ENCODE measurements around the gene RSPH9.

The RSPH9 gene

DNA sequence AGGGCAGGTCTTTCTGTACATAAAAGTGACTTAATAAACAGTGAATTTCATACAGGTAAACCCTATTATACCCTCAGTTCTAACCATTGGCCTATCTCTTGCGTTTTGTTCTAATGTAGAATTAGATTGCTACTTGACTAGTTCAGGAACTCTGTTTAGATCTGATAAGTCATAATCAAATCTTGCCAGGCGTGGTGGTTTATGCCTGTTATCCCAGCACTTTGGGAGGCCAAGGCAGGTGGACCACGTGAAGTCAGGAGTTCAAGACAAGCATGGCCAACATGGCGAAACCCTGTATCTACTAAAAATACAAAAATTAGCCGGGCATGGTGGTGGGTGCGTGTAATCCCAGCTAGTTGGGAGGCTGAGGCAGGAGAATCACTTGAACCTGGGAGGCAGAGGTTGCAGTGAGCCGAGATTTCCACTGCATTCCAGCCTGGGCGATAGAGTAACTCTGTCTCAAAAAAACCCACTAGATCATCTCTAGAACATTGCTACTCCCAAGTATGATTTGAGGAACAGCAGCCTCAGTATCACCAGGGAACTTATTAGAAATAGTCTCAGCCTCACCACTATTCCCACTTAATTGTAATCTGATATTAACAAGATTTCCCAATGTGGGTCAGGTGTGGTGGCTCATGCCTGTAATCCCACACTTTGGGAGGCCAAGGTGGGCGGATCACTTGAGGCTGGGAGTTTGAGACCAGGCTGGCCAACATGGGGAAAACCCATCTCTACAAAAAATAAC lies 27.9 kb upstream of the RSPH9 start:
- Histone ChIP-seq H3K27ac (ENCODE audit: low read length) (no peak overlapping the region), H3K9me3 (ENCODE audit: control insufficient read depth in 2 of 2, low read length in 2 of 2) (no peaks in the 10 kb centered on the region), H3K4me3 (ENCODE audit: low read length in 2 of 2) (no peak overlapping the region), H3K27me3 (ENCODE audit: control insufficient read depth in 1 of 2, insufficient read depth in 2 of 2, low read length in 2 of 2) (no peaks in the 10 kb centered on the region), H3K4me1 (ENCODE audit: control insufficient read depth, insufficient read depth, low read length) (no peaks in the 10 kb centered on the region), H3K9ac (ENCODE audit: low read length in 2 of 2) (no peak overlapping the region), H3K36me3 (ENCODE audit: control insufficient read depth in 2 of 2, insufficient read depth in 2 of 2, low read length in 2 of 2) (peaks cover 25 to 33% of the 10 kb centered on the region in 2 donors)

DNA sequence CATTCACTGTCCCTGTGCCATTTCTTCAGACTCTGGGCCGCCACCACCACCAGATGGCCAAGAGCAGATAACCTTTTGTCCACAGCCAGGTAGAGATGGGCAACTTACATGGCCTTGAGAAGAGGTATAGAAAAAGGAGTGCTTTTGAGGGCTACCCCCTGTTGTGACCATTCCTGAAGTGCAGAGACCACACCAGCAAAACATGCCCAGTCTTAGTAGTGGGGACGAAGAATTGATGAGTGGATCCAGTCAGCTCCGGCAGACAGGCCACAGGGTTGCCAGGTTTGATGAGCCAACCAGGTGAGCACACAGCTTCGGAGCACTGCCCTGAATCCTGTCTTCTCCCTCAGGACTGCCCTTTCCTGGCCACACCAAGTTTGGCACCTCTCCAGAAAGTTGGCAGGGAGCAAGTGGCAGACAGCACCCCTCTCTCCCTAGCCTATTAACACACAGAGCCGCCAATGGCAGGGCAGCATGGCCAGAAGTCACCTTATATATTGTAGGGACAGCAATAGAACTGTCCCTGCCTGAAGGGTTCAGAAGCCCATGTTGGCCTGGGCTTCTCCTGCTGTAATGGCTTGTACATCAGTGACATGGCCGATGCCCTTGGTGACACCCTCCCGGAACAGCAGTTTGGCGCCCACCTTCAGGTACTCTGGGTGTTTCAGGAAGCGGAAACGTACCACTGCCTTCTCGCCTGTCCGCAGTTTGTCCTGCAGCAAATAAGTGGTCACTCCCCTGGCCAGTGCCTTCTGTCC lies 23.6 kb upstream of the RSPH9 start:
- Histone ChIP-seq H3K4me1 (ENCODE audit: control insufficient read depth, insufficient read depth, low read length) (peaks cover 3% of the 10 kb centered on the region), H3K36me3 (ENCODE audit: control insufficient read depth in 2 of 2, insufficient read depth in 2 of 2, low read length in 2 of 2) (peaks cover 49 to 55% of the 10 kb centered on the region in 2 donors), H3K27me3 (ENCODE audit: control insufficient read depth in 1 of 2, insufficient read depth in 2 of 2, low read length in 2 of 2) (no peaks in the 10 kb centered on the region), H3K4me3 (ENCODE audit: low read length in 2 of 2) (no peak overlapping the region), H3K27ac (ENCODE audit: low read length) (no peak overlapping the region), H3K9ac (ENCODE audit: low read length in 2 of 2) (peak overlapping the region in 1 of 2 donors; percentile 1), H3K9me3 (ENCODE audit: control insufficient read depth in 2 of 2, low read length in 2 of 2) (no peaks in the 10 kb centered on the region)

DNA sequence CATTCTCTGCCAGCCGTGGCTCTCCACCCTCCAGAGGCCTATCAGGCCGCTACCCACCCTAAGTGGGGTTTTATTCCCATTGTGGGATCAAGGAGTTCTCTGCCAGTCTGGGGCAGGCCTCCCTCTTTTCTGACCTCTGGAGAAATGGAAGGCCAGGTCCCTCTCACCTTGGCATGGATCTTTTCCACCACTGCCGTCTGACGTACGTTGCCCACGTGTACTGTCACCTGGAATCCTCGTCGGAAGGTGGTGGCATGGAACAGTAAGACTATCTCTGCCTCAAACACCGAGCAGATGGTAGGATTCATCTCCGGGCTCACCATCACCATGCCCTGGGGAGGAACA lies 23.0 kb upstream of the RSPH9 start:
- H3K27me3 ChIP-seq (ENCODE audit: control insufficient read depth in 1 of 2, insufficient read depth in 2 of 2, low read length in 2 of 2): no peaks in the 10 kb centered on the region
- no peaks in the 10 kb centered on the region for H3K9me3 ChIP-seq (ENCODE audit: control insufficient read depth in 2 of 2, low read length in 2 of 2)
- peaks cover 49 to 55% of the 10 kb centered on the region in 2 donors for H3K36me3 ChIP-seq (ENCODE audit: control insufficient read depth in 2 of 2, insufficient read depth in 2 of 2, low read length in 2 of 2)

DNA sequence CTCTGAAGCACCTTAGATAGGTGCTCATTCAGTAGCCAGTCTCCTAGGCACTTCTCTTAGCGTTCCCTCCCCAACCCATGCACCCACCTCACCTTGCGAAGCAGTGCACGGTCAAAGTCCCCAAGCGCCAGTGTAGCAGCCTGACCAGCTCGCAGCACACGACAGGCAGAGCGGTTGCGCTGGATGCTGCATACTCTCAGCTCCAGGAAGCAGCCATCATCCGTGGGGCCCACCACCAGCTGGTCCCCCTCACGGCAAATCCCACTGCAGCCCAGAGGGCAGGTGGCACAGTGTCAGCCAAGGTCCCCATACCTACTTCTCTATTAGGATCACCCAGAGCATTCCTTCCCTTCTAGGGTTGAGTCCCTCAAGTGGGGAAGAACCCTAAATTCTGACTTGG lies 22.3 kb upstream of the RSPH9 start:
- peaks cover 49 to 55% of the 10 kb centered on the region in 2 donors for H3K36me3 ChIP-seq (ENCODE audit: control insufficient read depth in 2 of 2, insufficient read depth in 2 of 2, low read length in 2 of 2)
- H3K9ac ChIP-seq (ENCODE audit: low read length in 2 of 2): no peak overlapping the region

More for the DNA sequence above, 23.0 kb upstream of the RSPH9 start:
- Histone ChIP-seq H3K4me3 (ENCODE audit: low read length in 2 of 2) (no peak overlapping the region), H3K27ac (ENCODE audit: low read length) (no peak overlapping the region), H3K9ac (ENCODE audit: low read length in 2 of 2) (no peak overlapping the region), H3K4me1 (ENCODE audit: control insufficient read depth, insufficient read depth, low read length) (peaks cover 4% of the 10 kb centered on the region)

DNA sequence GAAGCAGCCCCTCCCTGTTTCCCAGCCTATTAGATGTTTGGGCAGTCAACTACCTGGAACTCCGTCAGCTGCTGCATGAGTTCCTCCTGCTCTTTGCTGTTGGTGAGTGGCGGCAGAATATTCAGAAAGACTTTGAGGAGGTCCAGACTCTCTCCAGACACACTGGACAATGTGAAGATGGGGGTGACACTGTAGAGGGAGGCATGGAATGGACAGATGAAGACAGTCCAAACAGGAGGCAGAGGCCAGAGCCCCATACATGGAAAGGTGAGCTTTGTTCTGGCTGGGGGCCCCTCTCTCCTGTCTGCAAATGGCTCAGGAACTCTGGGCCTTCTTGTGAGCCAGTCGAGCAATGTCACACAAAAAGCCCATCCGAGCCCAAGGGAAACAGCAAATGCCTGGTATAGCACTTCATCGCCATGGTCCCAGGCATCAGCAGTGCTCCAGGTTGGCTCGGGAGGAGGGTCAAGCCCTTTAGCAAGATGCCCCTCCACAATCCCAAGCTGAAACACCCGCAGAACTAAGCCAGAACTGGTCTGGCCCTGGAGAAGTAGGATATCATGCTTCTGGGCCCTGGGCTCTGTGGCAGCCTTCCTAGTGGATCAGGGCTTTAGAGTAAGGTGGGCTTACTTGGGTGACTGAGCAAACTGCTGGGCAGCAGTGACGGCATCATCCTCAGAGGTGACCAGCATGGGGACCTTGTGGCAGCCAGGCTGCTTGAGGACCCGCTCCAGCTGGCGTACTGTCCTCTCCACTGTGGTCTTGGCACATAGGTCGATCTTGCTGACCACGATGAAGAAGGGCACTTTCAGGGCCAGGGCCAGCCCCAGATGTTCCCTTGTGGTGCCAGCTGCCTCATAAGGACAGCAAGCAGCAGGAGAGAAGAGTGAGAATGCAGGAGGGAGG lies 20.7 kb upstream of the RSPH9 start:
- H3K4me1 ChIP-seq (ENCODE audit: control insufficient read depth, insufficient read depth, low read length): peaks cover 16% of the 10 kb centered on the region
- no peak overlapping the region for H3K27ac ChIP-seq (ENCODE audit: low read length)
- H3K4me3 ChIP-seq (ENCODE audit: low read length in 2 of 2): no peak overlapping the region
- H3K27me3 ChIP-seq (ENCODE audit: control insufficient read depth in 1 of 2, insufficient read depth in 2 of 2, low read length in 2 of 2): no peaks in the 10 kb centered on the region
- H3K9me3 ChIP-seq (ENCODE audit: control insufficient read depth in 2 of 2, low read length in 2 of 2): no peaks in the 10 kb centered on the region
- H3K9ac ChIP-seq (ENCODE audit: low read length in 2 of 2): no peak overlapping the region
- peaks cover 49 to 55% of the 10 kb centered on the region in 2 donors for H3K36me3 ChIP-seq (ENCODE audit: control insufficient read depth in 2 of 2, insufficient read depth in 2 of 2, low read length in 2 of 2)

More for the DNA sequence above, 22.3 kb upstream of the RSPH9 start:
- Histone ChIP-seq H3K4me1 (ENCODE audit: control insufficient read depth, insufficient read depth, low read length) (peaks cover 12% of the 10 kb centered on the region), H3K4me3 (ENCODE audit: low read length in 2 of 2) (no peak overlapping the region), H3K27me3 (ENCODE audit: control insufficient read depth in 1 of 2, insufficient read depth in 2 of 2, low read length in 2 of 2) (no peaks in the 10 kb centered on the region), H3K27ac (ENCODE audit: low read length) (no peak overlapping the region), H3K9me3 (ENCODE audit: control insufficient read depth in 2 of 2, low read length in 2 of 2) (no peaks in the 10 kb centered on the region)

DNA sequence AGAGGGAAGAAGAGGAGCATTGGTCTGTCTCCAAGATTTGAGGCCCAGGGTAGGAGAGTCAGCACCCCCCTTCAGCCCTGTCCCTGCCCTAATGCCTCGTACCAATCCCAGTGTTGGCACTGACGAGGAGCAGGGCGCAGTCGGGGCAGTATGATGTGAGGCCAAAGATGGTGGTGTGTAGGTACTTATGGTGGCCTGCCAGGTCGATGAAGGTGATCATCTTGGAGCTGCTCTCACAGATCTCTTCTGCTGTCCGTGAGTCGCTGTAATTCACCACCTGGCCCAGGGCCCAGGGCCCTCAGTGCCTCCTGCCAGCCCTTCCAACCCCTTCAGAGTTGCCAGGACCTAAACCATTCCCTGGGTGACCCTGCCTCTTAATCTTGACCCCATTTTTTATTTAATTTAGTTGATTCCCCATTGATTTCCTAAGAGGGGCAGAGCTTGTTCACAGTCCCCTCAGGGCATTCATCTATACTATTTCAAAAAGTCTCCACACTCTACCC lies 20.0 kb upstream of the RSPH9 start:
- peaks cover 21% of the 10 kb centered on the region for H3K4me1 ChIP-seq (ENCODE audit: control insufficient read depth, insufficient read depth, low read length)
- H3K4me3 ChIP-seq (ENCODE audit: low read length in 2 of 2): no peak overlapping the region
- H3K27ac ChIP-seq (ENCODE audit: low read length): no peak overlapping the region
- H3K9ac ChIP-seq (ENCODE audit: low read length in 2 of 2): no peak overlapping the region
- no peaks in the 10 kb centered on the region for H3K9me3 ChIP-seq (ENCODE audit: control insufficient read depth in 2 of 2, low read length in 2 of 2)
- H3K36me3 ChIP-seq (ENCODE audit: control insufficient read depth in 2 of 2, insufficient read depth in 2 of 2, low read length in 2 of 2): peaks cover 49 to 55% of the 10 kb centered on the region in 2 donors
- no peaks in the 10 kb centered on the region for H3K27me3 ChIP-seq (ENCODE audit: control insufficient read depth in 1 of 2, insufficient read depth in 2 of 2, low read length in 2 of 2)

DNA sequence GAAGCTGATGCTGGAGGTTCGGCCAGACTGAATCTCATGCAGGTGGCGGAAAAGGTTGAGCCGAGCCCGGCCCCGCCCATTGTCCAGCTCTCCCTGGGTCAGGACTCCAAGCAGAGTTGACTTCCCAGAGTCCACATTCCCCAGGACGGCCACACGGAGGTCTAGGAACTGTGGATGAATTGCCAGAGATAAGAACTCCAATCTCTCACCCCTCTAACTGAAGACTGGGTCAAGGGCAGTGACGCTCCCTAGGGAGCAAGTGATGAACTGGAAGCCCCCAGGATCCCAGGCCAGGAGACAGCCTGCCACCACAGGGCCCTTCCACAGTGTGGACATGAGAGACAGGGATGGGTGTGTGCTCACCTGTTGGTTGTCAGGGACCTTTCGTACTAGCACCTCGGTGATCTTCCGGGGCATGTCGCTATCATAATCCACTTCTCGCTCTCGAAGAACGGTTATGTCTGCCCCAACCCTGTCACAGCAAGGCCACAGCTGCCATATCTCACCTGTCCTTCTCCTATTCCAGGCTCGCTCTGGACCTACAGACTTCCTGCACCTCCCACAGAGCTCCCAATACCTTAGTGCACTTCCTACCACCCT lies 19.3 kb upstream of the RSPH9 start:
- Histone ChIP-seq H3K9ac (ENCODE audit: low read length in 2 of 2) (no peak overlapping the region), H3K27me3 (ENCODE audit: control insufficient read depth in 1 of 2, insufficient read depth in 2 of 2, low read length in 2 of 2) (no peaks in the 10 kb centered on the region), H3K27ac (ENCODE audit: low read length) (no peak overlapping the region), H3K36me3 (ENCODE audit: control insufficient read depth in 2 of 2, insufficient read depth in 2 of 2, low read length in 2 of 2) (peaks cover 48 to 52% of the 10 kb centered on the region in 2 donors), H3K4me3 (ENCODE audit: low read length in 2 of 2) (no peak overlapping the region), H3K4me1 (ENCODE audit: control insufficient read depth, insufficient read depth, low read length) (peaks cover 27% of the 10 kb centered on the region), H3K9me3 (ENCODE audit: control insufficient read depth in 2 of 2, low read length in 2 of 2) (no peaks in the 10 kb centered on the region)

DNA sequence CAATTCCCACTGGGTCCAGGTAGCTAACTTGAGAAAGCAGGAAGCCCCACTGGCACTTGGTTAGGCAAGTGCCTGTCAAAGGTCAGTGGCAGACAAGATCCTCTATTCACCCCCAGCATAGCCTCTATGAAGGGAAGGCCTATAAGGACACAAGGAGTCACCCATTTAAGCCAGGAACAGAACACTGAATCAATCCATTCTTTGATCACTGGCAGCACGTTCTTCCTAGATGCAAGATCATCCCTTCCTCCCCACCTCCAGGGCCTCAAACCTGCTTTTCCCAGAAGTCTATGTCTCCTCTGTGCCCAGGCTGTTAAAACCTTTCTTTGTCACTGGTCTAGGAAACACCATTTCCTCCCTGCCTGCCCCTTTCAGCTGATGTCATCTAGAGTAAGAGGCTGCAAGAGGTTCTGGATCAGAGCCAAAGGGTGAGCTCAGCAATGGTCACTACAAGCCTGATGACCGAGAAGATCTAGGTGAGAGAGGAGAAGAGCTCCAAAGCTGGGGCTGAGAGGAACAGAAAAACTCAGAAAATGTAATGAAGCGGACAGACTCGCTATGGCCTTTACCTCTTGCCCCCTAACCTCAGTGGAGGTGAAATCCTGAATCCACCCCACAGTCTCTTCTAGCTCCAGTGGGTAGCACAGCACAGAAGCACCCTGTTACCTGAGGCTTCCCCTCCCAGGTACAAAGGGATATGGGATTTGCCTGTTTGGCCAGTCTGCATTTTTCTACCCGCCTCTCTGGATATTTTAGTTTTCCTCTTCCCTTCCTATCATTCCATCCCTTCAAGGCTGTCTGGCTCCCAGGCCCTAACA lies 17.6 kb upstream of the RSPH9 start:
- peak overlapping the region in 1 of 2 donors; percentile 17 for H3K4me3 ChIP-seq (ENCODE audit: low read length in 2 of 2)

DNA sequence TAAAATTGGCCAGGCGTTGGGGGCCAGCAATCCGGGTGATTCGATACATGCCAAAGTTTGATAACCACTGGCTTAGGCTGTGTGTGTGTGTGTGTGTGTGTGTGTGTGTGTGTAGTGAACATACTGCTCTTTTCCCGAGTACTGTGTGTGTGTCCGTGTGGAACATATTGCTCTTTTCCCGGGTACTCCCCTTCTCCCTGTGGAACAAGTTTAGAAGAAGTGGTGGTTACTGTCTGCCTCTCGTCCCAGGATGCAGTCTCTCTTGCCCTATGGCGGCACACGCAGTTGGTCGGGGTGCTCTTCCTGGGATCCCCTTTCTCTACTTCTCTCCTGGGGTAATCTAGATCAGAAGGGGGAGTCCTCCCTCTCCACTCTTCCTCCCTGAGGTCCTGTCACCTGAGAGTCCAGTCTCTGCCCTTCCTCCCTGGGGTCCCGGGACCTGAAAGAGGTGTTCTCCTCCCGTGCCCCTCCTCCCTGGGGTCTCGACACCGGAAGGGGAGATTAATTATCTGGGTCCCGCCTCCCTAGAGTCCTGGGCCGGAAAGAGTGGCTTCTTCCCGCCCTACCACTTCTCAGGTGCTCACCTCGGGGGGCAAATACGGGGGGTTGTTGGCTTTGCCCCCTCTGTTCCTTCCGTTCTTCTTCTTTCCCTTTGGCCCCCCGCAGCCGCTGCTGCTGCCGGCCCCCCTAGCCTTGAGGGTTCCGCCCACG lies 16.3 kb upstream of the RSPH9 start:
- Histone ChIP-seq H3K9ac (ENCODE audit: low read length in 2 of 2) (peak overlapping the region; percentile 79 to 94), H3K4me1 (ENCODE audit: control insufficient read depth, insufficient read depth, low read length) (peaks cover 27% of the 10 kb centered on the region), H3K4me3 (ENCODE audit: low read length in 2 of 2) (peak overlapping the region; percentile 82 to 97), H3K36me3 (ENCODE audit: control insufficient read depth in 2 of 2, insufficient read depth in 2 of 2, low read length in 2 of 2) (peaks cover 22 to 23% of the 10 kb centered on the region in 2 donors), H3K27me3 (ENCODE audit: control insufficient read depth in 1 of 2, insufficient read depth in 2 of 2, low read length in 2 of 2) (no peaks in the 10 kb centered on the region), H3K27ac (ENCODE audit: low read length) (peak overlapping the region; percentile 82), H3K9me3 (ENCODE audit: control insufficient read depth in 2 of 2, low read length in 2 of 2) (no peaks in the 10 kb centered on the region)

More for the DNA sequence above, 17.6 kb upstream of the RSPH9 start:
- Histone ChIP-seq H3K9me3 (ENCODE audit: control insufficient read depth in 2 of 2, low read length in 2 of 2) (no peaks in the 10 kb centered on the region), H3K27ac (ENCODE audit: low read length) (peak overlapping the region; percentile 49), H3K4me1 (ENCODE audit: control insufficient read depth, insufficient read depth, low read length) (peaks cover 27% of the 10 kb centered on the region), H3K27me3 (ENCODE audit: control insufficient read depth in 1 of 2, insufficient read depth in 2 of 2, low read length in 2 of 2) (no peaks in the 10 kb centered on the region), H3K36me3 (ENCODE audit: control insufficient read depth in 2 of 2, insufficient read depth in 2 of 2, low read length in 2 of 2) (peaks cover 31 to 34% of the 10 kb centered on the region in 2 donors), H3K9ac (ENCODE audit: low read length in 2 of 2) (peak overlapping the region in 1 of 2 donors; percentile 58)
